Erythroblast (primary cell): ENCODE data around the gene PPAN.

Experiments used
- DNase-seq, 2 experiments: peaks; one replicate each; lab custom pipeline; 2025; lab: John Stamatoyannopoulos, UW
- GATA1 ChIP-seq: IDR thresholded peaks from 2 replicates; pipeline ENCODE4 v1.6.1; 2011; ENCODE audit warnings: low read depth, mild to moderate bottlenecking, control low read depth, low read length, moderate library complexity
- POLR2A ChIP-seq: IDR thresholded peaks from 2 replicates; pipeline ENCODE4 v1.6.1; 2011; ENCODE audit warnings: mild to moderate bottlenecking, low read length

PPAN gene

GRCh38 chr19:10104665-10105508 is 1.3 kb upstream of the PPAN start:
- DNase-seq = peak; percentile 34 to 52
- no peak for TF ChIP-seq GATA1
- TF ChIP-seq POLR2A = no peak

GRCh38 chr19:10105509-10106099 is 558 bp upstream of the PPAN start:
- no peak for TF ChIP-seq POLR2A
- TF ChIP-seq GATA1 = no peak
- DNase-seq = no peak

- DNase-seq = no peak
- TF ChIP-seq GATA1 (no peak), POLR2A (no peak)
Measured at GRCh38 chr19:10107254-10107653, 1.1 kb downstream of the PPAN start.

GRCh38 chr19:10107817-10108367 is 1.7 kb downstream of the PPAN start:
- TF ChIP-seq GATA1 (no peak), POLR2A (no peak)
- no peak for DNase-seq

- TF ChIP-seq POLR2A = no peak
- TF ChIP-seq GATA1 = no peak
- no peak for DNase-seq
Measured at GRCh38 chr19:10109528-10109927, 3.4 kb downstream of the PPAN start.

GRCh38 chr19:10110076-10110971 is 4.2 kb downstream of the PPAN start:
- TF ChIP-seq POLR2A = no peak
- no peak for TF ChIP-seq GATA1
- DNase-seq = no peak

GRCh38 chr19:10110972-10111317 is 4.8 kb downstream of the PPAN start:
- DNase-seq = no peak
- TF ChIP-seq GATA1 (no peak), POLR2A (no peak)

GRCh38 chr19:10111405-10111811 is 5.2 kb downstream of the PPAN start, which contains the start of gene P2RY11:
Gene P2RY11, plus strand, starts transcription at chr19:10111693. Its CDS starts 29 bp downstream, at chr19:10111722.
- DNase-seq = no peak
- TF ChIP-seq POLR2A (no peak), GATA1 (no peak)

GRCh38 chr19:10112037-10112761 is 6.0 kb downstream of the PPAN start:
- no peak for DNase-seq
- TF ChIP-seq GATA1 (no peak), POLR2A (peak; percentile 41)

GRCh38 chr19:10112895-10113591 is 6.9 kb downstream of the PPAN start:
- TF ChIP-seq POLR2A (no peak), GATA1 (no peak)
- DNase-seq = peak; percentile 53 to 56

- no peak for DNase-seq
Measured at GRCh38 chr19:10113592-10113963, 7.4 kb downstream of the PPAN start.

More at GRCh38 chr19:10113592-10113963, 7.4 kb downstream of the PPAN start:
- TF ChIP-seq GATA1 = no peak
- TF ChIP-seq POLR2A = peak; percentile 48
